Fibroblast of skin of right biceps (primary cell): Measurements from ENCODE around the gene ALPI.
A peak's percentile ranks its signal among the peaks of the same experiment; 100 is the strongest.

ENCODE experiments used
- DNase-seq: peaks from one replicate; pipeline ENCODE4 v3.0.0-alpha.2; 2013

ALPI gene

DNA sequence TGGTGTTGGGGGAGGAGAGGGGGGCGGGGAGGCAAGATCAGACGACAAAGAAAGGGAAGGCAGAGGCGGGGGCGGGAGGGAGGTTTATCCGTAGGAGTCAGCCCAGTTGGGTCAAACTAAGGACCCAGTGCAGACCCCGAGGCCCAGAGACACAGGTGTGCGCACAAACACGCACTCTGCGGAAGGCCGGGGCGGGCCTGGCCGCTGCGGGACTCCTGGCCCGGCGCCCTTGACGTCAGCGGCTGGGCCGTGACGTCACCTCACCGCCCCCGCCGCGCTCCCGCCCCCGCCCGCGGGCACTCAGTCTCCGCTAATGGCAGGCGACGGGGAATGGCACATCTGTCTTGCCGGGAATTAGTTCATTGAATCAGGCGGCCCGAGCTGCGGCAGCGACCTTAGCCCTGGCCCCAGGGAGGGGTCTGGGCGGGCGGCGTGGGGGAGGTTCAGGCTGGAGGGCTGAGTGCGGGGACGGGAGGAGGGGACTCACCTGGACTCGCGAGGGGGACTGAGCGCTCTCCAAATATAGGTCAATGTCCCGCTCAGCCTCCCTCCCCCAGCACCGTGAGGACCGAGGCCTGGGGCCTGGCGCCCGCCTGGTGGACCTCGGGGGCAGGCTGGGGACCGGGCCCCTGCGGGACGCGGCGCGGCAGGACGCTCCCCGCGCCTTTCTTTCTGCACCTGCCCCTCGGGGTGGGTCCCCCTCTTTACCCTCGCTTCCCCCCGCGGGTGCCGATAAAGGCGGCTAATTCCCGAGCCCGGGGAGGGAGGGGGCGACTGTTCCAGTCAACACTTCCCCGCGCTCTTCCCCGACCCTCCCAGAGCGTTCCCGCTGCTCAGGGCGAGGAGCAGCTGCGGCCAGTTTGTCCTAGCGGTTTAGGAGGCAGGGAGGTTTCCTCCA is 47.2 kb downstream of the ALPI start:
- DNase-seq = peak; percentile 15

DNA sequence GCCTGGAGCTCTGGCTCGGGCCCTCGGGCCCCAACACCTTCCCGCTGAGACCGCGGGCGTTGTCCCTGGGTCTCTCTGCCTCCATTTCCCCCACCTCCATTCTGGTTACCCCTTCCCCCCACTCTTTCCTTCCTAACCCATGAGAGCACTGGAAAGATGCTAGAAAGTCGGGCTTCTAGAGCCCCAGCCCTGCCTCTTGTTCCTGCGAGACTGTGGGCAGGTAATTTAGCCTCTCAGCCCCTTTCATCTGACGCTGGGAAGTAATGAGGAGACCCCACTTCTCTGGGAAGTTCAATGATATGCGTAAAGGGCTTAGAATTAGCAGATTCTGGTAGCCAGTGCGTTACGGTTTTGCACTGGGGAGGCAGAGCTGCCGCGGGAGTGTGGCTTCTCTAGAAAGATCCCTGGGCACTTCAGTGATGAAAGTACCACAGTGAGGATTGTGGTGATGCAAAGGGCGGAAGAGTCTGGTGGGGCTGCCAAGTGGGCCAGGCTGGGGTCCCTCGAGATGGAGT is 47.9 kb downstream of the ALPI start:
- no peak for DNase-seq

DNA sequence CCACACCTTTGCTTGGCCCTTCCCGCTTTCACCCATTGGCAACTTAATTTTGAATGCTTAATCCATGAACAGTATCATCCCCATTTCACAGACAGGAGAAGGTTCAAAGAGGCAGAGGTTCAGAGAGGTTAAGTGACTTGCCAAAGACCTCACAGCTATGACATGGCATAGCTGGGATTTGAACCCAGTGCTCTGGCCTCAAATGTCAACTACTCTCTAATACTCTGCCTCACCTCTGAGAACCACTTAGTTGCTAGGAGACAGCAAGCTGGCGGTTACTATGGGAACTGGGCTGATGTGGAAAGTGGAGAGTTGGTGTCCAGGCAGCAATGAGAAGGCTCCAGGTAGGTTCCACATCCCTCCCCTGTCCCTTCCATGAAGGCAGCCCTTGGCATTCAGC is 48.5 kb downstream of the ALPI start:
- no peak for DNase-seq

DNA sequence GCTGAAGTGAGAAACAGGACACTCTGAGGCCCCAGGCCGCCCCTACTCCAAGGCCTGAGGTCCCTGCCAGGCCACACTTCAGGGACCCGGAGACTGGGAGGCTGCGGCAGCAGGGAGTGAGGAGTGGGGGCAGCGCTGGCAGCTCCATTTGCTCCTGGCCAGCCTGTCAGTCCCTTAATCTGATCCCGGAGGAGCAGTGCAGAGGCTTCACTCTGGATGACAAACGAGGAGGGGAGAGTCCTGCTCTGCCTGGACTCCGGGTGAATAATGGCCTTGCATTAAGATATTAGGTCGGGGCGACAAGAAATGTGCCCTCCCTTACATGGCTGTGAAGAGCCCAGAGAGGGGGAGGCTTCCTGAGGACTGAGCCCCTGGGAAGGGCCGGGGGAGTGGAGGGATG is 49.9 kb downstream of the ALPI start:
- no peak for DNase-seq

DNA sequence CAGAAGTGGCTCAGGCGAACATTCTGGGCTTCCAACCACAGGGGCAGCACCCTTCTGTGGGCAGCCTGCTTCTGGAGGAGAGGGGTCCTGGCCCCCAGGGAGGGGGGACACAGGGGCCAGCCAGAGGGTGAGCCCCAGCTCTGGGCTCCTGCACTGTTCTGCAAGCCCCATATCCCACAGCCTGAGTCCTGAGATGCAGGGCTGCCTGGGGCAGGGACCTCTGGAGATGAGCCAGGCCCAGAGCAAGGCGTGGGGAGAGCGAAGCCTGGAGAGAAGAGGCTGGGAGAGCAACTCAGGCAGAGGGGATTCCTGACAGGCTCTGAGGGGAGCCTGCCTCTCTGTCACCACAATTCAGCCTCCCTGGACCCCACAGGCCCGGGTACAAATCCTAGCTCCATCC is 50.8 kb downstream of the ALPI start:
- DNase-seq = no peak

DNA sequence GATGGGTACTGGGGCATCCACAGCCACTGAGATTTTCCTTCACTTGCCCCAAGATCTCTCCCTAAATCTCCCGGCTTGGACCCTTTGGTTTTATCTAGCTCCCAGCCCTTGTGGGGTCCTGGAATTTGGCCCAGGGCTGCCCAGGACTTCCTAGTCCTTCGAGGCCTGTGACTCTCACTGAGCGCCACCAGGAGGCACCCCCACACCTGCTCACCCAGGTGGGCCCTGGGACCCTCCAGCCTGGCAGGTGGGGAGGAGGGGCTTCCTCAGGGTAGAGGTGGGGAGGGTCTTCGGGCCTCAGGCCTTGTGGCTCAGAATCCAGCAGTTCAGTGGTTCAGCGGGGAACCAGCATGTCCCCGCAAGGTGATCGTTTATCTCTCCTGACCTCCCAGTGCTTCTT is 52.3 kb downstream of the ALPI start:
- no peak for DNase-seq
